GDM1 (cell line): ENCODE results near the gene RPS3.
"Not testable (repeated sequence)": the region's sequence is repeated elsewhere in the genome, so short reads cannot be mapped to it uniquely, and the experiment has no call there.

Experiments
- DNase-seq: peaks from one replicate; lab custom pipeline; 2025; lab: John Stamatoyannopoulos, UW

RPS3 gene

GRCh38 chr11:75399344-75400145 lies at the start of gene RPS3:
Gene RPS3, plus strand, starts transcription at chr11:75399518. Its CDS starts 30 bp downstream, at chr11:75399548.
- DNase-seq = peak; percentile 88

DNA sequence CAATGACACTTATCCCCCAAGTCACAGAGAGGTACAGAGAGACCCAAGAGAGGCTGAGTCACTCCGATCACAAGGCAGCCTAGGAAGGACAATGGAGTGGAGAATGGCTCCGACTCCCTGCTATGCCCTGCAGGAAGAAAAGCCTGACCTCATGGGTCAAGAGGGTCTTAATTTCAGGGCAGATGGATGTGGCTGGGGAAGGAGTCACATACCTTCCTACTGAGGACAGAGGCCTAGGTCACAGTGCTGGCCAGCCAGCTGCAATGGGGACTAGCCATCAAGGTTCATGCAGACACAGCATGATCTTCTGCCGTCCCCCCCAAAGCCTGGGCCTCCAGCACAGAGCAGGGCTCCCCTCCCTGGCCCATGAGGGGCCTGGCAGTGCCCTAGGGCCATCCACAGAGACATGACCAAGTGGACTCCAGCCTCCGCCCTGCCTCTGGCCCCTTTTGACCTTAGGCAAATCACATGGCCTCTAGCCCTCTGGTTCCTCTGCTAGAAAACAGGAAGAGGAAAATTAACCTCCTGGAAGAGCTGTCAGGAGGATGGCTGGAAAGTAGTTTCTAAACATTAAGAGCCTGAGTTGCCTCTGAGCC lies 49.7 kb upstream of the RPS3 start:
- DNase-seq = no peak

GRCh38 chr11:75350122-75350742 lies 49.1 kb upstream of the RPS3 start:
- DNase-seq = no peak

DNA sequence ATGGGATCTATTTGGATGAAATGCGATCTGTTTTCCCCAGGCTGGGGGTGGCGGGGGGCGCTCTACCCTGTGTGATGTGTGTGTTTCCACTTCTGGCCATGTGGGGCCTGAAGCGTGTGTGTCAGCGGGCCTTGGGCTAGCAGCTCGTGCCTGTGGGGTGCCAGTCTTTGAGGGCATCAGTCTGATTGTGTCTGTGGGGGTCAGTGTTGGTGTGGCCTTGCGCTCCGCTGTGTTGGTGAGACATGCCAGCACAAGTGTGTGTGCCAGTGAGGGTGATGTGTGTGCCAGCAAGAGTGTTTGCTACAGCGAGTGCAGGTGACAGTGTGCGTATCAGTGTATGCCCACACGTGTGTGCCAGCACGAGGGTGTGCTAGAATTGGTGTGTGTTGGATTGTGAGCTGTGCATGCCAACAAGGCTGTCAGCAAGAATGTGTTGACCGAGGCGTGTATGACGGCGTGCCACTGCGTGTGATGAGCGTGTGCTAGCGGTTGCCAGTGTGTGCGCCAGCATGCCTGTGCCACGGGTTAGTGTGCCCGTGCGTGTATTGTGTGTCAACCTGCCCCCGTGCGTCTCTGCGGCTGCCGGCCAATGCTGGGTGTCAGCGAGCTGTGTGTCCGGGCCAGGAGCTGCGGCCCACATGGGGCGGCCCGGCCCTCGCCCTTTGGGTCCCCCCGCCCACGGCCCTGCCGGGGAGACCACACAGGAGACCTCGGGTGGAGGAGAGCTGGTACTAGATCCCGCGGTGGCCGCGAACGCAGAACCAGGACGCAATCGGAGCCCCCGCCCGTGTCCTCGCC lies 48.4 kb upstream of the RPS3 start:
- DNase-seq = no peak

DNA sequence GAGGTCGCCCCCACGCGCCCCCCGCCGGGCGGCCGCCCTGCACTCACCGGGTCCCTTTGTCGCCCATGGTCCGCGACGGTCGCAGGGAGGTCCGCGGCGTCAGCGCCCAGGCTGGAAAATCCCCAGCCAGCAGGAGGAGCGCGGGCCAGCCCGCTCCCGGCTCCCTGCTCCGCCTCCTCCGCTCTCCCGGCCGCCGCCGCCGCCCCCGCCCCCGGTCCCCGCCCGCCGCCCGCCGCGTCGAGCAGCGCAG lies 47.9 kb upstream of the RPS3 start, which contains the start of gene ARRB1:
TSS of gene ARRB1 (minus strand) at position 121 of the 250 bp plus-strand sequence. CDS start at position 67, 54 bp downstream.
- no peak for DNase-seq

DNA sequence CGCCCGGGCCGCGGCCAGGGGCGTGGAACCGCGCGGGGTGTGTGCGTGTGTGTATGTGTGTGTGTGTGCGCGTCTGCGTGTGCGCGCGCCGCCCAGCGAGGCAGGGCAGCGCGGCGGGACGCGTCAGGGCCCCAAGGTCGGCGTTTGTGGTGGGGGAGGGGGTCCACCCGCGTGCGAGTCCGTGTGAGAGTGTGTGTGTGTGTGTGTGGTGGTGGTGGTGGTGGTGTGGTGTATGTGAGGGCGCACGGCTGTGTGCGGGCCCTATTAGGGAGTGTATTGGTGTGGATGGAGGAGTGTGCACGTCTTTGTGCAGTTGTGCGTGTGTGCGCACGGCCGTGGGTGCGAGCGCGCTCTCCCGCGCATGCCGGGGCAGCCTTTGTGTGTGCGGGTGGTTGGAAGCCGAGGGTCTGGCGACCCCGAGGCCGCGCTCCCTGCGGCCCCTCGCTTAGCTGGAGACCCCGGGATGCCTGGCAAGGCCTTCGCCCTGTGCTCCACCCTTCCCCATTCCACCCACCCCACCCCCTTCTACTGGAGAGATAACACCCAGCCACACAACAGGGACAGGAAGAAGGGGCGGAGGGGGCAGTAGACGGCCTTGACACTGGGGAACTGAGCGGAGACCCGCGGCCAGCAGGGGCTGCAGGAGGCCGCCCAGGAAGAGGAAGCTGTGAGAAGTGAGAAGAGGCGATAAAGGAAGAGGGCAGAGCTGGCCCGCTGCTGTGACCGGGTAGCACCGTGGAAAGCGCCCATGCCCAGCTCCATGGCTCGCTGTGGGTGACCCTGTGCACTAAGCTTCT lies 47.3 kb upstream of the RPS3 start:
- peak; percentile 80 for DNase-seq

DNA sequence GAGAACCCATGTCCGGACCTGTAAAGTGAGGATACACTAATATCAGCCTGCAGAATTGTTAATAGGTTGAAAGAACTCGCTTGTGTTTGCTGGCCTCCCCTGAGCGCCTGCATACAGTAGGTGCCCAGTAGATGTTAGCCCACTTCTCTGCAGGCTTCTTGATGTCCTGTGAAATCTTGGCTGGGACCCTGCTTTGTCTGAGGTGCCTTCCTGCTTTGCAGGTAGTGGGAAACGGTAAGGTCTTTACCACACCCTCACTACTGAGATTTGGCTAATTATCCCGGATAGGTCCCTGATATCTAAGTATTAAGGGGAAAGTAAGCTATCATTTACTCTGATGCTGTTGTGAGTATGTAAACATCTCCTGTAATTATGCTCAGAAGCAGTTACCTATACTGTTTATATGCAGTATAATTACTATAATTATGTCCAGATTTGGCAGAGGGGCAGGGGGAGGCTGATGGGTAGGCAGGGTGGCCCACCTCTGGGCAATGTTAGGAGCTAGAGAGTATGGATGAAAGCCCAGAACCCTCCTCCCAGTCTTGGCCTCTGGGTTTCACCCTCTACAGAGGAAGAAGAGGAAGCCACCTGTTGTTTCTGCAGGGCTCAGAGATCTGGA lies 46.6 kb upstream of the RPS3 start:
- no peak for DNase-seq

DNA sequence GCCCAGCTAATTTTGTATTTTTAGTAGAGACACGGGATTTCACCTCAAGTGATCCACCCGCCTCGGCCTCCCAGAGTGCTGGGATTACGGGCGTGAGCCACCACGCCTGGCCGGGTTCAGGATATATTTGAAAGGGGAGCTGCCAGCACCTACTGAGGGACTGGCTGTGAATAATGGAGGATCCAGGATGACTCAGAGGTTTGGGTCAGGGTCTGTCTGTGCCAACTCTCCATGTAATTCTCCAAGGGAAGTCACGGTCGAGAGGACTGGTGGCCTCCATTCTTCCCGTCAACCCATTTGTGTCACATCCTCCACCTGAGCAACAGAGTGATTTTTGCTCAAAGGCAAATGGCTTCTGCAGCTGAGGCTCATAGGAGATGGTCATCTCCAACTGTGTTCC lies 44.3 kb upstream of the RPS3 start:
- DNase-seq = no peak

DNA sequence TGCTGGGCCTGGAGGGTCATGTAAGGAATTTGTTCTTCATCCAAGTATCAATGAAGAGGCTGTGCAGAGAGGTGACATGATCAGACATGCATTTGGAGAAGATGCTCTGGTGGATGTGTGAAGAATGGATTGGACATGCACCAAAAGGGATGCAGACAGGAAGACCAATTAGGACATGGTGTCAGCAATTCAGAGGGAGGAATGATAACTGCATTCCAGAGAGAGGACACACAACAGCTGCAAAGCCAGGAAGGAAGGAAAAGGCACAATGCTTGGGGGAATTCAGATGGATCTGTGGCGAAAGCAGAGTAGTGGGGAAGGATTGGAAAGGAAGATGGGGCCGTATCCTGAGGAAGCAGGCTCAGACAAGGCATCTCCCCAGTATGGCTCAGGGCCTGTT lies 42.7 kb upstream of the RPS3 start:
- DNase-seq = no peak

DNA sequence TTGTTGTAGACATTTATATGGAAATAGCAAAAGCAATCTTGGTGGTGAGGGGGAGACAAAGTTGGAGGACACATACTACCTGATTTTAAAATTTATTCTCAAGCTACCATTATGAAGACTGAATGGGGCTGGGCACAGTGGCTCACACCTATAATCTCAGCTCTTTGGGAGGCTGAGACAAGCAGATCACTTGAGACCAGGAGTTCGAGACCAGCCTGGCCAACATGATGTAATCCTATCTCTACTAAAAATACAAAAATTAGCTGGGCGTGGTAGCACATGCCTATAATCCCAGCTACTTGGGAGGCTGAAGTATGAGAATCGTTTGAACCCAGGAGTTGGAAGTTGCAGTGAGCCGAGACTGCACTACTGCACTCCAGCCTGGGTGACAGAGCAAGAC lies 37.0 kb upstream of the RPS3 start:
- not testable (repeated sequence) for DNase-seq

DNA sequence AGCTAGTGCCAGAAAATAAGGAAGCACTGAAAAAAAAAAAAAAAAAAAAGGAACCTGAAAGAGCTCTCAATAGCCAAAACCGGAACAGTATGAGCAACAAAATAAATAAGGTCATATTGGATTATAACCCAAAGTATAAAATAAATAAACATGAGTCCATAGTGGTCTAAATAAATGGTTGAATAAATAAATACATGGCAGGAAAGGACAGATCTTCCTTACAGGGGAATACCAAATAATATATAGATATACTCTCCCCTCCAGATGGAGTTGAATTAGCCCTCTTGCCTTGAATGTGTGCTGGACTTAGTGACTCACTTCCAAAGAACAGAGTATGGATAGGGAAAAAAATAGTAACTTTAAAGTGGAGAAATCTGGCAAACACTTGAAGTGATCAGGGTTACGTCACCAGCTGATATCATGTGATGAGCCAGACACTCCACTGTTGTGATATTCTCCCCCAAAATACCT lies 33.6 kb upstream of the RPS3 start:
- no peak for DNase-seq

- not testable (repeated sequence) for DNase-seq
Measured at GRCh38 chr11:75366826-75367225, 32.5 kb upstream of the RPS3 start.

DNA sequence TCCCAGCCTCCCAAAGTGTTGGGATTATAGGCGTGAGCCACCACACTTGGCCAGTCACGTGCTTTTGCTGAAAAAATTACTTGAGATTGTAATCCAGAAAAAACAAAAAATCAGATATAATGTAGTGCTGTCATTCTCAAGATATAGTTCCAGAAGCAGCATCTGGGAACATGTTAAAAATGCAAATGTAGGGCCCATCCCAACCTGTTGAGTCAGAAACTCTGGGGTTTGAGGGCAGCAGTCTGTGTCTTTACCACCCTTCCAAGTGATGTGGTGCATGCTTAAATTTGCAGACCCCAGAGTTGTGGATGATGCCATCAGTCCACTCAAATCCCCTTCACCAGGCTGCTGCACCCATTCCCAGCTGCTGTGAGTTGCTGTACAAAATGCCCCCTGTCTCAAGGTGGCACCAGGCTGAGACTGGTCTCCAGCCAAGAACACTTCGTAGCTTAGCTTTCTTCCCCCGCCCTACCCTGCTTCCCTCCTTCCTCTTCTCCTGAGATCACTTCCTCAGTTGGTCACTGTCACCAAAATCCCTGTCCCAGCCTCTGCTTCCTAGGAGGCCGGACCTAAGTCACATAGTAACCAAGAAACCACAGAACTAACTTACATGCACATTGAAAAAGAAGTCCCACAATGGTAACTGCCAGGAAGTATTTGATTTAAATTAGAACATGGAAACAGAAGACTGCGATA lies 29.6 kb upstream of the RPS3 start:
- peak; percentile 95 for DNase-seq

DNA sequence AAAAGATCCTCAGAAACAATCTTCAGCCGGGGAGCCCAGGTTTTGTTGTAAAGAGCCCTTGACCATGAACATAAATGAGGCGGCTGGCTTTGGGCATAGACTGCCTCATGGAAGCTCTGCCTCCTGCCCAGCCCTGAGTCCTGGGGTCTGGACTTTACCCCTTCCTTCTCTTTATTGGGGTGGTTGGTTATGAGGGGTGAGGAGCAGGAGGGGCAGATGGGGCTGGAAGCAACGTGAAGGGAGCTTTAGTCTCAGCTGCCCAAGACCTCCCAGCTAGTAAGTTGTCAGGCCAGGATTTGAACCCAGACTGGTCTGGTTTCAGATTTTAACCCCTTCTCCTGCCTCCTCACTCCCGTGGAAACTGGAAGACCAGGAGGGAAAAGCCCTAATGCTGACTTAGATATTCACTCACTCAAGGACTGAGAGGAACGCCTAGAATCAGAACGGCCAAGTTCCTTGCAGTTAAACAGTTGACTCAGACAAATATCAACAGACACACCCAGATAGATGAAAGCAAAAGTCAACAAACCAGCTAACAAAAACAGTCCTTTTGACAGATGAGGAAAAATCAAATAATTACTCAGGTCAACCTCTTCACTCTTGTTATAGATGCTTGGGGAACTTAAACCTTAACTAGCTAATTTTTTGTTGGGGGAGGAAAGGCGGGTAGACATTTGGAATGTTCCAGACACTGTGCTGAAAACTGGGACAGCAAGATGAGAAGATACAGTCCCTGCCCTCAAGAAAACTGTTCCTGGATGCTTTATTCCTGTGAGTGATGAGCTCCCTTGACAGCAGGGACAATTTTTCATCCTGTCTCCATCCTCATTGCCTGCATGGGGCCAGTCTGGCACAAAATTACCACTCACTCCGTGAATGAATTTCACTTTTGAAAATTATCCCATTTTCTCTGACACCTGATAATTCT lies 27.1 kb upstream of the RPS3 start:
- no peak for DNase-seq

DNA sequence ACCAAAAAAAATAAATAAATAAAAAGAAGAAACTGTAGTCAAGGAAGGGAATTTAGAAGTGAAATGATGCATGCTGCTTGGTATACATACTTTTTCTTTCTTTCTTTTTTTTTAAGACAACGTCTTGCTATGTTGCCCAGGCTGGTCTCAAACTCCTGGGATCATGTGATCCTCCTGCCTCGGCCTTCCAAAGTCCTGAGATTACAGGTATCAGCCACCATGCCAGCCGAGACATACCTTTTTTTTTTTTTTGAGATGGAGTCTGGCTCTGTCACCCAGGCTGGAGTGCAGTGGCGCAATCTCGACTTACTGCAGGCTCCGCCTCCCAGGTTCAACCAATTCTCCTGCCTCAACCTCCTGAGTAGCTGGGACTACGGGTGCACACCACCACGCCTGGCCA lies 26.1 kb upstream of the RPS3 start:
- no peak for DNase-seq

DNA sequence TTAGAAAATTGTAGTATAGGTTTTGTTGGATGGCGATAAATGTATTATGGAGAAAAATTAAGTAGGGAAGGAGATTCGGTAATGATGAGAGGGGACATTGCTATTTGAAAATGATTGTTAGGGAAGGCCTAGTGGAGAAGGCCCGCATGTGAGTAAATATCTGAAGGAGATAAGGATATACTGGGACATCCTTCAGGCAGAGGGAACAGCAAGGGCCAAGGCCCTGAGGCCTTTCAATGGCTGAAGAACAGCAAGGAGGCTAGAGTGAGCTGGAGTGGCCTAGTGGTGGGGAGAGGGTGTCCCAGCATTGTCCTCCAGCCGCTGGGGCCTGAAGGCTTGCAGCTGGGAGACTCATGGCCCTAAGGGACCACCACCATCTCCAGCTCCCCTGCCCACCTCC lies 24.7 kb upstream of the RPS3 start:
- DNase-seq = no peak

DNA sequence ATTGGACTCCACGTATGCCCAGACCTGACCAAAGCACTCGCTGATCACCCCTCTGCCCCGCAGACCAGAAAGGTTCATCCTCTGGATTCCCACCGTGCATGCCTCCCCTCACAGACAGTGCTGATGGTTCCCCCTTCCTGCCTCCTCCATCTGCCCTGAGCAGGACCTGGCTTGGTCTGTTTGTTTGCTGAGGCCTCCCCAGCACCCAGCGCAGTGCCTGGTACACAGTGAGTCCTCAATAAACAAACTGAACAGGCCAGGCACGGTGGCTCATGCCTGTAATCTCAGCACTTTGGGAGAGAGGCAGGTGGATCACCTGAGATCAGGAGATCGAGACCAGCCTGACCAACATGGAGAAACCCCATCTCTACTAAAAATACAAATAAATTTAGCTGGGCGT lies 23.7 kb upstream of the RPS3 start:
- no peak for DNase-seq

- no peak for DNase-seq
Measured at GRCh38 chr11:75376175-75376574, 23.1 kb upstream of the RPS3 start.

DNA sequence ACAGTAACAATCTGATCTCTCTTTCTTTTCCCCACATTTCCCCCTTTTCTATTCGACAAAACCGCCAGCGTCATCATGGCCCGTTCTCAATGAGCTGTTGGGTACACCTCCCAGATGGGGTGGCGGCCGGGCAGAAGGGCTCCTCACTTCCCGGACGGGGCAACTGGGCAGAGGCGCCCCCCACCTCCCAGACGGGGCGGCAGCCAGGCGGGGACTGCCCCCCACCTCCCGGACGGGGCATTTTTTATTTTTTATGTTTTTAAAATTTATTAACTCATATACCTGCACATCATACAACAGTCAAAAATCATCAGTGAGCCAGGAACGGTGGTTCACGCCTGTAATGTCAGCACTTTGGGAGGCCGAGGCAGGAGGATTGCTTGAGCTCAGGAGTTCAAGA lies 20.5 kb upstream of the RPS3 start:
- not testable (repeated sequence) for DNase-seq

- DNase-seq = no peak
Measured at GRCh38 chr11:75380245-75380644, 19.1 kb upstream of the RPS3 start.
